PC-3 (cell line): ENCODE results near the gene SELE. TPM values are rescaled to one million over a fixed set of nuclear protein-coding genes. Genes with fewer than 3 reads are reported as not detected.

Experiments
- ATAC-seq: fragments of 200-7000 bp; cut with Tn5 transposase; 2 replicates; pipeline ENCODE4 v1.9.1; 2020; ENCODE audit warnings: mild to moderate bottlenecking, moderate library complexity
- BruUV-seq: library from RNA; stranded (reverse); fragments of 400-500 nt; replicated peaks from 2 replicates; lab custom pipeline; 2021; lab: Mats Ljungman, UMichigan
- CTCF ChIA-PET: fragments of 300-600 bp; sonication (Branson Sonifier 250); formaldehyde crosslinking; loops from one replicate; lab custom pipeline; 2022; ENCODE audit warnings: antibody characterized with exemption; lab: Charles Lee
- POLR2A ChIA-PET: fragments of 300-600 bp; sonication (Branson Sonifier 250); formaldehyde crosslinking; loops from one replicate; lab custom pipeline; 2022; ENCODE audit warnings: antibody characterized with exemption; ENCODE audit not compliant: unreplicated experiment; lab: Charles Lee
- DNase-seq: peaks from one replicate; pipeline ENCODE4 v3.0.0-alpha.2; 2015
- H2AFZ ChIP-seq: fragments of 300-600 bp; sonication (generic); 2 replicates; pipeline ENCODE4 v1.6.0; 2016; ENCODE audit warnings: antibody characterized with exemption, low read length
- H3F3A ChIP-seq: fragments of 300-600 bp; sonication (generic); one replicate; pipeline ENCODE4 v1.6.0; 2017; ENCODE audit warnings: antibody characterized with exemption, low read length, control low read depth, mild to moderate bottlenecking; ENCODE audit not compliant: unreplicated experiment
- H3K27ac ChIP-seq: fragments of 300-600 bp; sonication (generic); 2 replicates; pipeline ENCODE4 v1.5.1; 2016; ENCODE audit warnings: mild to moderate bottlenecking, low read length
- H3K27me3 ChIP-seq: fragments of 300-600 bp; sonication (generic); 2 replicates; pipeline ENCODE4 v1.6.1; 2016; ENCODE audit warnings: low read length, mixed read lengths
- H3K36me3 ChIP-seq: fragments of 300-600 bp; sonication (generic); 2 replicates; pipeline ENCODE4 v1.6.1; 2016; ENCODE audit warnings: low read depth, mixed run types, low read length, mixed read lengths
- H3K4me1 ChIP-seq: fragments of 300-600 bp; sonication (generic); 2 replicates; pipeline ENCODE4 v1.5.1; 2016; ENCODE audit warnings: low read length; ENCODE audit not compliant: insufficient read depth
- H3K4me2 ChIP-seq: fragments of 300-600 bp; sonication (generic); 2 replicates; pipeline ENCODE4 v1.6.0; 2016; ENCODE audit warnings: low read length
- H3K4me3 ChIP-seq: fragments of 300-600 bp; sonication (generic); 2 replicates; pipeline ENCODE4 v1.5.1; 2016; ENCODE audit warnings: mild to moderate bottlenecking, low read length, mixed read lengths
- H3K79me2 ChIP-seq: fragments of 300-600 bp; sonication (generic); 2 replicates; pipeline ENCODE4 v1.6.1; 2017; ENCODE audit warnings: low read length, mixed read lengths
- H3K9ac ChIP-seq: fragments of 300-600 bp; sonication (generic); 2 replicates; pipeline ENCODE4 v1.6.0; 2016; ENCODE audit warnings: mild to moderate bottlenecking, low read length
- H3K9me2 ChIP-seq: fragments of 300-600 bp; sonication (generic); replicated peaks from 2 replicates; pipeline ENCODE4 v1.6.1; 2016; ENCODE audit warnings: mixed run types, low read length, mixed read lengths
- H3K9me3 ChIP-seq: fragments of 300-600 bp; sonication (generic); 2 replicates; pipeline ENCODE4 v1.6.1; 2016; ENCODE audit warnings: low read length, mixed read lengths
- H4K20me1 ChIP-seq: fragments of 300-600 bp; sonication (generic); 2 replicates; pipeline ENCODE4 v1.6.1; 2016; ENCODE audit warnings: low read length, mixed read lengths
- EZH2 ChIP-seq: fragments of 300-600 bp; sonication (generic); IDR thresholded peaks from one replicate; pipeline ENCODE4 v1.6.1; 2017; ENCODE audit warnings: antibody characterized with exemption, mild to moderate bottlenecking, low read length; ENCODE audit not compliant: unreplicated experiment
- EZH2phosphoT487 ChIP-seq: fragments of 300-600 bp; sonication (generic); IDR thresholded peaks from 2 replicates; pipeline ENCODE4 v1.6.1; 2018; ENCODE audit warnings: mild to moderate bottlenecking, antibody characterized with exemption, low read length, borderline replicate concordance
- intact Hi-C: fragments of 100-400 bp; cut with micrococcal nuclease; formaldehyde crosslinking; loops from 2 replicates; pipeline ENCODE4 v1.9.0; 2023
- total RNA-seq: library from RNA; depleted of rRNA; stranded (reverse); fragments of >200 nt; gene quantifications from 2 replicates; pipeline ENCODE4 v1.2.3, GENCODE V29; 2014
- TF ChIP-seq, protein P1 (sequence below): fragments of 300-600 bp; sonication (generic); conservative IDR thresholded peaks from 2 replicates; pipeline ENCODE4 v1.5.1; 2017; ENCODE audit warnings: antibody characterized with exemption, low read depth, mild to moderate bottlenecking, low read length

SELE gene
- total RNA-seq, 1 experiment from 2014 or later: not detected

DNA sequence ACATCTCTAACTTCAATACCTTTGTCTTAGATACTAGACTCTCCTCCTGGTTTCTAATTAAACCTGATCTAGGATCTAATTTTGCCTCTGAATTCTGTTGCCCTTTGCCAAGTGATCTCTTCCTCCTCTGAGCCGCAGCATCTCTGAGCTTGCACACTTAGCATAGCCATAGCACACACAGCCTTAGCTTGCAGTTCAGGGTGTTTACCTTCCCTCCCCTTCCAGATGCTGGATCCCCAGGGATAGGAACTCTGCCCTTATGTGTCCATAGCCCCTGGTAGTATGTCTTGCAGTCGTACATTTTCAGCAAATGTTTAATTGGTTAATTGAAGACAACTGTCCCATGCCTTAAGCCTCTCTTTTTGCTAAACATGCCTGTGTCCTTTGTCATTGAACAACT, 52.7 kb downstream of the SELE start:
- no peak overlapping the region for H3K4me2 ChIP-seq
- no peaks in the 10 kb centered on the region for H4K20me1 ChIP-seq

DNA sequence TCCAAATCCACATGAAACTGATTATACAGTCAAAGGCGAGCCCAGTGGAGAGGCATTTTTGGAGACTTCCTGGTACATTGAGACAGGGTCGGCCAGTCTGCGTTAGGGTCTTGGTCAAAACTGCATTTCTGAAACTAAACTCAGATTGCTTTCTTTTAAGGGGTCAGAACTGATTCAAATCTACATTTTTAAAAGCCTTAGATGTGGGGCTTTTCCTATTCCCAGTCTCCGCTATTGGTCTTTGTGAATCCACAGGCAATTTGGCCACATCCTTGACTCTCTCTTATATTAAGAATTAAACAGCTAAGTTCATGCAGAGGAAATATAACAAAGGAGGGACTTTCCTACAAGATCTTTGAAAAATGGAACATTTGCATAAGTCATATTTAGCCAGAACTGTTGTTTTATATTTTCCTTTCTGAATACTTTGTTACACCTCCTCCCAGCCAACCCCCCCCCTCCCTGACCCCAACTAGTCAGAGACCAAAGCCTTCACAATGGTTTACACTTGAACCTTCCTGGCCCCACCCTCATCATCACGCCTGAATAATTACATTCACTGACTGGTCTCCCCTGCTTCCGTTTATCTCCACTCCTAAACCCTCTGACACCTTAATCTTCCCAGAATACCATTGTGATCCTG, 53.4 kb downstream of the SELE start:
- TF ChIP-seq EZH2phosphoT487: no peak
- no peak for TF ChIP-seq EZH2
- TF ChIP-seq, protein P1, sequence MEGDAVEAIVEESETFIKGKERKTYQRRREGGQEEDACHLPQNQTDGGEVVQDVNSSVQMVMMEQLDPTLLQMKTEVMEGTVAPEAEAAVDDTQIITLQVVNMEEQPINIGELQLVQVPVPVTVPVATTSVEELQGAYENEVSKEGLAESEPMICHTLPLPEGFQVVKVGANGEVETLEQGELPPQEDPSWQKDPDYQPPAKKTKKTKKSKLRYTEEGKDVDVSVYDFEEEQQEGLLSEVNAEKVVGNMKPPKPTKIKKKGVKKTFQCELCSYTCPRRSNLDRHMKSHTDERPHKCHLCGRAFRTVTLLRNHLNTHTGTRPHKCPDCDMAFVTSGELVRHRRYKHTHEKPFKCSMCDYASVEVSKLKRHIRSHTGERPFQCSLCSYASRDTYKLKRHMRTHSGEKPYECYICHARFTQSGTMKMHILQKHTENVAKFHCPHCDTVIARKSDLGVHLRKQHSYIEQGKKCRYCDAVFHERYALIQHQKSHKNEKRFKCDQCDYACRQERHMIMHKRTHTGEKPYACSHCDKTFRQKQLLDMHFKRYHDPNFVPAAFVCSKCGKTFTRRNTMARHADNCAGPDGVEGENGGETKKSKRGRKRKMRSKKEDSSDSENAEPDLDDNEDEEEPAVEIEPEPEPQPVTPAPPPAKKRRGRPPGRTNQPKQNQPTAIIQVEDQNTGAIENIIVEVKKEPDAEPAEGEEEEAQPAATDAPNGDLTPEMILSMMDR: no peak

More for the DNA sequence above, 52.7 kb downstream of the SELE start:
- Histone ChIP-seq H3K9ac (no peak overlapping the region), H3K4me1 (peaks cover 12% of the 10 kb centered on the region), H3K79me2 (no peaks in the 10 kb centered on the region), H3K27ac (no peak overlapping the region), H3K36me3 (no peaks in the 10 kb centered on the region), H3F3A (no peaks in the 10 kb centered on the region), H3K4me3 (no peak overlapping the region), H3K9me3 (no peaks in the 10 kb centered on the region), H3K9me2 (no peaks in the 10 kb centered on the region), H2AFZ (no peak overlapping the region), H3K27me3 (no peaks in the 10 kb centered on the region)
- intact Hi-C loops: no loop called here
- BruUV-seq: no TSS peak
- POLR2A ChIA-PET: no interaction called here
- no peak for ATAC-seq
- TF ChIP-seq, protein P1: no peak
- TF ChIP-seq EZH2 (no peak), EZH2phosphoT487 (no peak)
- CTCF ChIA-PET: no interaction called here
- no peak for DNase-seq

DNA sequence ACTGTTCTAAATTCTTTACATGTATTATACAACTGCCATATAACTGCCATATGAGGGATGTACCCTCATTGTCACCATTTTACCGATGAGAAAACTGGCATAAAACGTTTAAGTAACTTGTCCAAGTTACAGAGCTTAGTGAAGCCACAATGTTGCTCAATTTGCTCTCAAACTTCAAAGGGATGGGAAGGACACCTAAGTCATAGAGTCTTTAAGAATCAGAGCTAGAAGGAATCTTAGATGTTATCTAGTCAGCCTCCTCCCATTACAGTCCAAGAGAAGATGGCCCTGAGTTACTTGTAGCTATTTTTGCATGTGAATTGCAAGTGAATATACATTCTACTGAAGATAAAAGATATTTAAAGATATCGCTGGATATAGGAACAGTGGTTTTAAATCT, 54.2 kb downstream of the SELE start:
- no peaks in the 10 kb centered on the region for H3K27me3 ChIP-seq
- no peaks in the 10 kb centered on the region for H3K9me3 ChIP-seq
- no peaks in the 10 kb centered on the region for H3K79me2 ChIP-seq
- H4K20me1 ChIP-seq: no peaks in the 10 kb centered on the region
- no peak for DNase-seq
- intact Hi-C loops: no loop called here
- no peak overlapping the region for H3K4me3 ChIP-seq
- ChIA-PET CTCF (no interaction called here), POLR2A (no interaction called here)
- H3K36me3 ChIP-seq: no peaks in the 10 kb centered on the region
- H3K4me1 ChIP-seq: peaks cover 23% of the 10 kb centered on the region
- H2AFZ ChIP-seq: no peak overlapping the region
- H3K27ac ChIP-seq: no peak overlapping the region
- no peak overlapping the region for H3K4me2 ChIP-seq
- ATAC-seq: no peak
- BruUV-seq: no TSS peak
- H3K9ac ChIP-seq: no peak overlapping the region
- TF ChIP-seq EZH2 (no peak), EZH2phosphoT487 (no peak)
- TF ChIP-seq, protein P1: no peak
- no peaks in the 10 kb centered on the region for H3K9me2 ChIP-seq
- peaks cover 6% of the 10 kb centered on the region for H3F3A ChIP-seq

More for the DNA sequence above, 53.4 kb downstream of the SELE start:
- DNase-seq: no peak
- intact Hi-C loops: no loop called here
- no peak overlapping the region for H3K9ac ChIP-seq
- H2AFZ ChIP-seq: no peak overlapping the region
- CTCF ChIA-PET: no interaction called here
- no peaks in the 10 kb centered on the region for H3K36me3 ChIP-seq
- POLR2A ChIA-PET: no interaction called here
- no peaks in the 10 kb centered on the region for H4K20me1 ChIP-seq
- peaks cover 3% of the 10 kb centered on the region for H3F3A ChIP-seq
- no peak overlapping the region for H3K4me2 ChIP-seq
- no peak overlapping the region for H3K4me3 ChIP-seq
- BruUV-seq: no TSS peak
- H3K27me3 ChIP-seq: no peaks in the 10 kb centered on the region
- no peak for ATAC-seq
- no peaks in the 10 kb centered on the region for H3K9me2 ChIP-seq
- H3K27ac ChIP-seq: no peak overlapping the region
- H3K9me3 ChIP-seq: no peaks in the 10 kb centered on the region
- no peaks in the 10 kb centered on the region for H3K79me2 ChIP-seq
- H3K4me1 ChIP-seq: peaks cover 16% of the 10 kb centered on the region
